Stimulated activated CD8-positive, alpha-beta memory T cell treated with anti-CD3 and anti-CD28 coated beads, Interleukin-4, amount 100 ng/mL, for 1 hour (primary cell): ENCODE results near the gene FMNL1.

Source experiments
- DNase-seq, 2 donors: peaks; one replicate each; pipeline ENCODE4 v3.0.0-alpha.2; 2020; ENCODE audit warnings: low read depth in 2 of 2, low spot score in 1 of 2

Gene FMNL1

GRCh38 chr17:45256114-45256966 lies 34.7 kb downstream of the FMNL1 start:
- no peak for DNase-seq

DNA sequence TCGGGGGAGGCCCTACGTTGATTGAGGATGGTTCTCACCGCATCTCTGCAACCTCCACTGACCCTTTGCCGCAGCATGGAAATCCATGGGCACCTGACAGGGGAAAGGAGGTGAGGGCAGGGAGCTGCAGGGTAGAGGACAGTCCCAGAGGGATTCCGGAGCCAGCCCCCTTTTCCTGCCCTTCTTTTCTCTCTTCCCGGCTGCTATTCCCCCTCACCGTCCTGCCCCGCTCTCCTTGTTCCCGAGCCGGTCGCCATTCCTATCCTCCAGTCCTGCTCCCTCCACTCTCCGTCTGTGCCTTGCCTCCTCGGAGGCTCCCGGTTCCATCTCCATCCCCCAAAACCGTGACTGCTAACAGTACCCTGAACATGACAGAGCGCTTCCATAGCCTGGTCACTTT lies 35.4 kb downstream of the FMNL1 start:
- DNase-seq = no peak

DNA sequence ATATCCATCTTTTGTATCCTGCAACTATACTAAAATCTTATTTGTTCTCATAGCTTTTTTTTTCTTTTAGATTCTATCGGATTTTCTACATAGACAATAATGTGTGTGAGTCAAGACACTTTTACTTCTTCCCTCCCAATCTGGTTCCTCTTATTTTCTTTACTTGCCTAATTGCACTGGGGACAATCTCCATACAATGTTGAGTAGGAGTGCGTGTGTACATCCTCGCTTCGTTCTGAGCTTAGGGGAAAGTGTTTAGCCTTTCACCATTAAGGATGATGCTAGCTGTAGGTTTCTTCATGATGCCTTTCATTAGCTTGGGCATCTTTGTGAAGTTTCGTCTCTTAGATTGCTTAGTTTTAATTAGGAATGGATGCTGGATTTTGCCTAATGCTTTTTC lies 37.3 kb downstream of the FMNL1 start:
- DNase-seq = no peak

DNA sequence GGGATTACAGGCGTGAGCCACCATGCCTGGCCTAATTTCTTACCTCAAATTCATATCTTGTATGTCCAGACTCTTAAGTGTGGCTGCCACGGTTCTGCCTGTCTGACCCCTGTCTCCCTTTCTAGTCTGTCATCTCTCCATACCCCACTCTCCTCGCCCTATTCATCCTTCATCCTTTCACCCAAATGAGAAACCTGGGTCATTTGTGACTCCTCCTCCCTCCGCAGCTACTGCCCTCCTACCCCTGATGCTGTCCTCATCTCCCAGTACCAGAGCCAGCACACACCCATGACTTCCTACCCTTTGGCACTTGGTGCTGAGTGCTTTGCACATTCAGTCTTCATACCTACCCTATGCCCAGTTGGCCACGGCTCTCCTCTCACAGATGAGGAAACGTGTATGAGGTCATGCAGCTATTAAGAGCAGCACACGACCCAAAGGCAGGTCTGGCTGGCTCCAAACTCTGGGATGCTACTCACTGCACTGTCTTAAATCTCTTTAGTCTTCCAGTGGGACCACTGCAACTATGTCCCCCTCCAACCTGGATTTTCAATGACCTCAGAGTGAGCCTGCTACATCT lies 38.6 kb downstream of the FMNL1 start:
- DNase-seq = no peak

GRCh38 chr17:45261577-45262515 lies 40.2 kb downstream of the FMNL1 start, which contains the start of gene SPATA32:
SPATA32 (minus strand) TSS chr17:45262094; CDS start chr17:45262016, 78 bp downstream.
- peak in 1 of 2 donors; percentile 35 for DNase-seq

DNA sequence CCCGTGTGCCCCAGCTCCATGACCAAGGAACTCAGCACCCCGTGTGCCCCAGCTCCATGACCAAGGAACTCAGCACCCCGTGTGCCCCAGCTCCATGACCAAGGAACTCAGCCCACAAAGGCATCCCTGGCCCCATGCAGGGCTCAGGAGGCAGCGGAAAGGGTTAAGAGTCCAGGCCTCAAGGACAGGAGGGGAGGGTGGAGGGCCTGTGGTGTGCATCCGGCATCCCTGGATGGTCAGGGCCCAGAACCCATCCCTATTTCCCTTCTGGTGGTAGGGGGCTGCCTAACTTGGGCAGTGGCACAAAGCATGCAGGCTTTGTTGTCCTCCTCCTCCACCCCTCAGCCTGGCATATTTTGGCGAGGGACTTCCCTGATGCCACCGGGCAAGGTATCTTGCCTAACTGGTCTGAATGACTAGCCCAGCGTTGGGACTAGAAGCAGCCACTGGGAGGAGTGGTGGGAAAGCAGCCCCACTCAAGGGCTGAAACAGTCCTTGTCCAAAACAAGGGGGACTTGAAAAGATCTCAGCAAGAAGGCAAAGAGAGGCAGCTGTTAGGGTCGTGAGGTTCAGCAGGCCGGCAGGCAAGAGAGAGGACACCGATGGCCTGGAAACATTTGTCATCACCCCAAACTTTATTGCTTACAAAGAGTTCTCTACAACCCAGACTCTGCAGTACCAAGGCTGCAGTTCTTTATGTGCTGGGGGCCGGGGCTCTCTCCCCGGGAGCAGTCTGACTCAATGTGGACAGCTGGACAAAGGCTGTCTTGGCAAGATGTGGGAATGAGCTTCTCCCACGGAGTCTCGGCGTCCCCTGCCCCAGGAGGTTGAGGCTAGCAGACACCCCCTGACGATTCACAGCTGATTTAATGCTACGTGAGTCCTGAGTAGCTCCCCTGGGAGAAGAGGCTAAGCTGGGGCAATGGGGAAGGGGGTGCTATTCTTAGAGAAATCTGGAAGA lies 41.1 kb downstream of the FMNL1 start:
- DNase-seq = no peak

DNA sequence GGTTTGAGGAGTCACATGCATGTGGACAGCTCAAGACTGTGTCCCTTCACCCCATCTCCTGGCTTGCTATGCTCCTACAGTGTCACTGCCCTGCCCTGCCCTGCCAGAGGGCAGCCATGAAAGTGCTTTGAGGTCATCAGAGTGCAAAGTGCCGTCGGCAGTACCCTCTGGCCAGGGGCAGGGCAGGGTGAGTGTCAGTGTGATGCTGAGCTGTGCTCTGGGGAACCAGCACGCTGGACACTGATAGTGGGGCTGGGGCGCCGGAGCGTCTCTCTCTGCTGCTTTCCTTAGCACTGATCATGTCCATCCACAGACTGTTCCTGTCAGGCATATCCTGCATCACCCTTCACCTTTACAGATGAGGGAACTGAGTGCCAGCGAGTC lies 41.8 kb downstream of the FMNL1 start:
- DNase-seq = no peak

GRCh38 chr17:45264430-45264829 lies 42.7 kb downstream of the FMNL1 start:
- no peak for DNase-seq

GRCh38 chr17:45264988-45265387 lies 43.3 kb downstream of the FMNL1 start:
- no peak for DNase-seq

GRCh38 chr17:45265821-45266220 lies 44.1 kb downstream of the FMNL1 start:
- no peak for DNase-seq

DNA sequence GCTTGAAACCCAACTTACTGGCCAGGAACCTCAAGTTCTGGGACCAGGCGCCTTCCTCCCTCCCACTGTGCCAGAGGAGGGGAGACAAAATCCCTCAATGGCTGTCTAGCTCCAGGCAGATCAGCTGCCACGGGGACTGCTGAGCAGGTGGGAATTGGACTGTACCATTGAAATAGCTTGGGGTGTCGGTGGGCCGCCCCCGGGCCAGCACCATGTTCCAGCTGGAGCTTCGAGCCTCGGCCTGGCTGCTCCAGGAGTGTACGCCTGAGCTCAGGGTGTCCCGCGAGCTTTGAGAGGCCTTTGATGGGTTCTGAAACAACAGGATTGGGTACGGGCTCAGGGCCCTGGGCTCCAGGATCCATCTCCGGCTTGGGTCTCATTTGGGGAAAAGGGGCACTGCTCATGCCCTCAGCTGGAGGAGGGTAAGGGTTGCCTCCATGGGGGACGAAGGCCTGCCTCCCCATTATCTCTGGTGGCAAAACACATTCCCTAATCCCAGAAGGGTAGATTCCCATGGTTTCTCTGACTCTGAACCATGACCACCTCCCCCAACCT lies 44.8 kb downstream of the FMNL1 start:
- DNase-seq = no peak

GRCh38 chr17:45267436-45268055 lies 45.9 kb downstream of the FMNL1 start:
- DNase-seq = no peak

DNA sequence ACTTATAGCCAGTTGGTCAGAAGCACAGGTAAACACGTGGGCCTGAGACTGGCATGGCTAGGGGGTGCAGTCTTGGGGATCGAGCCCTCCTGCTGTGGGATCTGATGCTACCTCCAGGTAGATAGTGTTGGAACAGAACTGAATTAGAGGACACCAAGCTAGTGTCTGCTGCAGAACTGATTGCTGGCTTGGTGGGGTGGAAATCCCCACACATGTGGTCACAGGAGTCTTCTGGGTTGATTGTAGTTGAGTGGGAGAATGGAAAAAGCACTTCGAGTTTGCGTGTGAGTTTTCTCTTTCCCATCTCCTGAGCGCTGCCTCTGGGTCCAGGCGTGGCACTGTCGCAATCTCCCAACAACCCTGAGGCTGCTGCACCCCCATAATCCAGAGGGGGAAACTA lies 48.2 kb downstream of the FMNL1 start:
- no peak for DNase-seq

DNA sequence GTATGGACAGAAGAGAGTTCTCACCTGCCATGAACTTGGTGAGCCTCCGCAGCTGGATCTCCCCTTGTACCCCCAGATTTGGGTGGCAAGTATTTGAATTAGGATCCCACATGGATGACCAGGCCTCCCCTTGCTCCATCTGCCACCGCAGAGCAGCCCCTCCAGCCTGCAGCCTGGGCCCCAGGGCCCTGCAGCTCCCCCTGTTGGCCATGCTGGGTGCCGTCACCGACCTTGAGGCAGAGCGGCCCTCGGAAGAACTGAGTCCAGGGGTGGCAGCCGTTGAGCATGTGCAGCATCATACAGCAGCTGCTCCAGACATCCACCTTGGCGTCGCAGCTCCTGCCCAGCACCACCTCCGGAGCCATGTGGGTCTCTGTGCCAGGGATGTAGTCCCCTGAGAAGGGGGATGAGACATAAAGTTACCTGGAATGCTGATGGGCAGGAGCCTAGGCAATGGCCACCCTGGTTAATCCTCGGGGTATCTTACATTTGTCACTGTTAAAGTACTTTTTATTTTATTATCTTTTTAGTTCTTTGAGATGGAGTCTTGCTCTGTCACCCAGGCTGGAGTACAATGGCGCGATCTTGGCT lies 49.2 kb downstream of the FMNL1 start:
- DNase-seq = no peak

DNA sequence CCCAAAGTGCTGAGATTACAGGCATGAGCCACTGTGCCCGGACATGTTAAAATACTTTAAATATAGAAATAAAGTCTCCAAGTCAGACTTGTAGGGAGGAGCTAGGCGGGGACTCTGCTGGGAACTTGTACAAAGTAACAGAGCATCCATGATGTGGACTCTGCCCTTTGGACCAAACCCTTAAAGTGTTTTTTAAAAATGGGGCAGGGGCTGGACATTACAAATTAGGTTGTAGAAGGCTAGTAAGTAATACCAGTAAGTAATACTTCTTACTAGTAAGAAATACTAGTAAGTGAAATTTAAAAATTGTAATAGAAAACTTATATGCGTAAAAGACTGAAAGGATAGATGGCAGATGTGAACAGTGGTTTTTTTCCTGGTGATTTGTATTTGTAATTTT lies 49.9 kb downstream of the FMNL1 start:
- no peak for DNase-seq

- no peak for DNase-seq
These were observed 51.9 kb downstream of the FMNL1 start for GRCh38 chr17:45273551-45273957.

DNA sequence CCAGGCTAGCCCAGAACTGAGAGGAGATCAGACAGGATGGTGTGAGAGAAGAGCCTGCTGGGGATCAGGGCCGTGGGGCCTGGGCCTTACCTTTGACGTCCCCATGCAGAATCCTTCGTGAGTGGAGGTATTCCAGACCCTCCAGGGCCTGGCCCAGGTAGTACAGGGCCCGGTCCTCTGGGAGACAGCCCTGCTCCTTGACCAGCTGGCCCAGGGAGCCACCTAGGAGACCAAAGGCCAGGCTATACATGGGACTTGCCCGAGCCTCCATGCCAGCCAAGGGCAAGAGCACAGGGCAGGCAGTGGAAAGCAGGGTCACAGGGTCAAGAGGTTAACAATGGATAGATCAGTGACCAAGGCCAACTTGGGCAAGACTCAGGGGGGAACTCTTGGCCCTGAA lies 52.3 kb downstream of the FMNL1 start:
- no peak for DNase-seq

GRCh38 chr17:45276031-45276430 lies 54.3 kb downstream of the FMNL1 start:
- no peak for DNase-seq

- peak; percentile 83 for DNase-seq
These were observed 55.6 kb downstream of the FMNL1 start for GRCh38 chr17:45277216-45277849.
